GM08714 (cell line): ENCODE results near the gene MAPK10.

Experiments
- H3K4me3 ChIP-seq: fragments of 200-500 bp; sonication (Bioruptor generic); 2 replicates; pipeline ENCODE4 v1.5.1; 2014; ENCODE audit warnings: mild to moderate bottlenecking, low read length, inconsistent platforms
- ZNF274 ChIP-seq: IDR thresholded peaks from 2 replicates; pipeline ENCODE4 v1.6.1; 2012; ENCODE audit warnings: mild to moderate bottlenecking, low read depth, low read length

The MAPK10 gene

GRCh38 chr4:86132468-86132867, 227.4 kb downstream of the MAPK10 start:
- no peak for TF ChIP-seq ZNF274
- H3K4me3 ChIP-seq = no peak overlapping the region

GRCh38 chr4:86131456-86131855, 228.4 kb downstream of the MAPK10 start:
- TF ChIP-seq ZNF274 = no peak
- no peak overlapping the region for H3K4me3 ChIP-seq

GRCh38 chr4:86130160-86130933, 229.5 kb downstream of the MAPK10 start:
- H3K4me3 ChIP-seq = no peak overlapping the region
- TF ChIP-seq ZNF274 = no peak

DNA sequence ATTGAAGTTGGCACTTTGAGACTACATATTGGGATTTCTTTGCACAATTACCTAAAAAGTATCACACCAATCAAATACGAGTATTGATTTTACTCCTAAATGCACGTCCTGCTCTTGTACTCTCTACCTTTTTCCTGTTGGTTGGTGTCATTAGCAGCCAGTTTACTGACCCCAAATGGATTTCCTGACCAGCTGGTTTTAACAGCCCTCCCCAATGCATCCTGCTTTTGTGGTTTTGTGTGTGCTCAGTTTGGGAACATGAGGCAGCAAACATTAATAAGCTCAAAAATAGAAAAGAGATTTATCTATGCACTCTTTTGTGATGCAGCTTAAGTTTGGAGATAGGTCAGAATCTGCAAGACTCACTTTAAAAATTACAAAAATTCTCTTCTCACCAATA, 230.3 kb downstream of the MAPK10 start:
- TF ChIP-seq ZNF274 = no peak
- H3K4me3 ChIP-seq = no peak overlapping the region

GRCh38 chr4:86122404-86122803, 237.4 kb downstream of the MAPK10 start:
- no peak for TF ChIP-seq ZNF274
- H3K4me3 ChIP-seq = no peak overlapping the region

- H3K4me3 ChIP-seq = no peak overlapping the region
- no peak for TF ChIP-seq ZNF274
Measured at GRCh38 chr4:86118711-86119110, 241.1 kb downstream of the MAPK10 start.

- TF ChIP-seq ZNF274 = no peak
- H3K4me3 ChIP-seq = no peak overlapping the region
Measured at GRCh38 chr4:86117705-86118302, 242.0 kb downstream of the MAPK10 start.

- no peak for TF ChIP-seq ZNF274
- H3K4me3 ChIP-seq = no peak overlapping the region
Measured at GRCh38 chr4:86114563-86114962, 245.3 kb downstream of the MAPK10 start.

GRCh38 chr4:86108834-86109233, 251.0 kb downstream of the MAPK10 start:
- H3K4me3 ChIP-seq = no peak overlapping the region
- no peak for TF ChIP-seq ZNF274

GRCh38 chr4:86108137-86108536, 251.7 kb downstream of the MAPK10 start:
- H3K4me3 ChIP-seq = no peak overlapping the region
- no peak for TF ChIP-seq ZNF274

DNA sequence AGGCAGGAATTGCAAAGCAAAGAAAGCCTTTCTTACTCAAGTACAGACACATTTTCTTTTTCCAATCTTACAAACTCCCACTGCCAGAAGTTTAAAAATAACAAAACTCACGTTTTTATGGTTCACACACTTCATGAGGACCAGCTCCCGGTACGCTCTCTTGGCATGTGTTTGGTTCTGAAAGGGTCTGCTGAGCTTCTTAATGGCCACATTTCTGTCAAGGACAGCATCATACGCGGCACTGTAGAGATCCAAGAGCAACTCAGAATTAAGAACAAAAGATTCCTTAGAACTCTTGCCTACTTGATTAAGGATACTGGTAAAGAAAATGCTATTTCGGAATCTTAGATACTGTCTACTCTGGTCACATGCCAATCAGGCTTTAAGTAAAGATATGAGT, 252.7 kb downstream of the MAPK10 start:
- no peak overlapping the region for H3K4me3 ChIP-seq
- no peak for TF ChIP-seq ZNF274

GRCh38 chr4:86106475-86106874, 253.4 kb downstream of the MAPK10 start:
- TF ChIP-seq ZNF274 = no peak
- H3K4me3 ChIP-seq = no peak overlapping the region

- no peak for TF ChIP-seq ZNF274
- H3K4me3 ChIP-seq = no peak overlapping the region
Measured at GRCh38 chr4:86101841-86102240, 258.0 kb downstream of the MAPK10 start.

DNA sequence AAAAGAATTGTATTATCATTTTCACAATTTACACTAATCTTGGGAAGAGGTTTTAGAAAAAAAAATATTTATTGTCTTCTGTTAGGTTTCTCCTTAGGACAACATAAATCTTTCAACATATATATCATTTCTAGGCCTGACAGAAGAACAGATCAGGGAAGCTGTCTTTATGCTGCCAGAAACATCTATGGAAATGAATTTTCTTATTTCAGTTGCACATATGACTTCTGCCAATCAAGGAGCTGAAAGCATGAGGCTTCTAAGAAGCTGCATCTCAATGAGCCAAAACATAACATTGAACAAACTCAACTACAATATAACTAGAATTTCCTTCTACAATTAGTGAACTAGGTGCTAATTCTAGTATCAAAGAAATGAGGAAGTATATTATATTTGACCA, 258.4 kb downstream of the MAPK10 start:
- TF ChIP-seq ZNF274 = no peak
- H3K4me3 ChIP-seq = no peak overlapping the region

DNA sequence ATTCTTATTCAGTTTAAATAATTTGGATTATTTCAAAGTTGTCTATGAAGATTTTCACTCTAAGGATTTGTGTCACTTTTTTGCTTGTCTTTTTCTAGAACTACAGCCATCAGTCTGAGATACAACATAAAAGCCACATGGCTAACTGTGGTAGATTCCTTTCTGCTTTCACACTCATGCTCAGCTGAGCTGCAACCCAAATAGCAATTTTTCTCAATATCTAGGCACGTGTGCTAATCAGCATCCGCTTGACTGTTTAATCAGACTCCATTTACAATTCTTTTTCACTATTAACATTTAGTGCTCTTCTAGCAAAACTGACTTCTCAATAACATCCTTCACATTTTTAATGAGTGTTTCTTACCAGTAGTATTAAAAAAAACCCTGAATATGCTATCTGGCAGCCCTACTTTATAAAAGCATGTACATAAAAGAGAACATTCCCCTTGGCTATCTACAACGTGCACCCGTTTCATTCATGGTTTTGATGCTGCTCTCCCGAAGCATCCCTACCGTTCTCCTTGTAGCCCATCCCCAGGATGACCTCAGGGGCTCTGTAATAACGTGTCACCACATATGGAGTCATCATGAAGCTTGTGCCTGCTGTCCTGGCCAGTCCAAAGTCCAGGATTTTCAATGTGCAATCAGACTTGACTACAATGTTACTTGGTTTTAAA, 259.2 kb downstream of the MAPK10 start:
- TF ChIP-seq ZNF274 = no peak
- H3K4me3 ChIP-seq = no peak overlapping the region
